Measurements from ENCODE around the gene C19orf53.

GRCh38 chr19:13804830-13805683, 30.8 kb downstream of the C19orf53 start:
- TF ChIP-seq POLR2A (IDR thresholded peaks at IDR 0.05) (no peak), CTCF (IDR thresholded peaks at IDR 0.05) (peak in 4 of 5 experiments; percentile 4 to 49 (median 26))
